ENCODE results near the gene HSBP1L1. TPM values are rescaled to one million over a fixed set of nuclear protein-coding genes. Genes with fewer than 3 reads are reported as not detected.
"Not testable (repeated sequence)": the region's sequence is repeated elsewhere in the genome, so short reads cannot be mapped to it uniquely, and the experiment has no call there.

HSBP1L1 gene
- total RNA-seq, 1 donor from 2014 or later, result 44.7 TPM

- peak overlapping the region; percentile 93 for H3K4me3 ChIP-seq (ENCODE audit: low read depth, low read length)
Measured at GRCh38 chr18:79989195-79989497, 24.7 kb downstream of the HSBP1L1 start.

GRCh38 chr18:79991494-79991893, 27.1 kb downstream of the HSBP1L1 start:
- no peak for TF ChIP-seq CTCF (conservative IDR thresholded peaks at IDR 0.05; ENCODE audit: low read depth, low read length)
- DNase-seq (ENCODE audit: low read depth), result no peak
- H3K4me3 ChIP-seq (ENCODE audit: low read depth, low read length), result no peak overlapping the region

More at GRCh38 chr18:79989195-79989497, 24.7 kb downstream of the HSBP1L1 start:
- no peak for DNase-seq (ENCODE audit: low read depth)
- TF ChIP-seq CTCF (conservative IDR thresholded peaks at IDR 0.05; ENCODE audit: low read depth, low read length), result no peak

- not testable (repeated sequence) for H3K4me3 ChIP-seq (ENCODE audit: low read depth, low read length); DNase-seq (ENCODE audit: low read depth)
Measured at GRCh38 chr18:79999701-80000100, 35.3 kb downstream of the HSBP1L1 start.

GRCh38 chr18:80000877-80001276, 36.4 kb downstream of the HSBP1L1 start:
- no peak for DNase-seq (ENCODE audit: low read depth)
- no peak overlapping the region for H3K4me3 ChIP-seq (ENCODE audit: low read depth, low read length)
- TF ChIP-seq CTCF (conservative IDR thresholded peaks at IDR 0.05; ENCODE audit: low read depth, low read length), result no peak

- no peak overlapping the region for H3K4me3 ChIP-seq (ENCODE audit: low read depth, low read length)
- no peak for DNase-seq (ENCODE audit: low read depth)
- TF ChIP-seq CTCF (conservative IDR thresholded peaks at IDR 0.05; ENCODE audit: low read depth, low read length), result no peak
Measured at GRCh38 chr18:80002468-80002867, 38.0 kb downstream of the HSBP1L1 start.

GRCh38 chr18:80004600-80005342, 40.3 kb downstream of the HSBP1L1 start:
- no peak overlapping the region for H3K4me3 ChIP-seq (ENCODE audit: low read depth, low read length)
- DNase-seq (ENCODE audit: low read depth), result no peak
- TF ChIP-seq CTCF (conservative IDR thresholded peaks at IDR 0.05; ENCODE audit: low read depth, low read length), result no peak

- no peak for TF ChIP-seq CTCF (conservative IDR thresholded peaks at IDR 0.05; ENCODE audit: low read depth, low read length)
- DNase-seq (ENCODE audit: low read depth), result no peak
- H3K4me3 ChIP-seq (ENCODE audit: low read depth, low read length), result no peak overlapping the region
Measured at GRCh38 chr18:80006724-80007123, 42.3 kb downstream of the HSBP1L1 start.
